ENCODE measurements around the gene SETDB1. TPM values are rescaled to one million over a fixed set of nuclear protein-coding genes. Genes with fewer than 3 reads are reported as not detected.

The SETDB1 gene
- total and polyA plus RNA-seq, 2 of the 13 experiments (the other 11 are each of a cell fraction or from before 2014, with no cell fraction given) = 33.1 to 34.6 TPM

DNA sequence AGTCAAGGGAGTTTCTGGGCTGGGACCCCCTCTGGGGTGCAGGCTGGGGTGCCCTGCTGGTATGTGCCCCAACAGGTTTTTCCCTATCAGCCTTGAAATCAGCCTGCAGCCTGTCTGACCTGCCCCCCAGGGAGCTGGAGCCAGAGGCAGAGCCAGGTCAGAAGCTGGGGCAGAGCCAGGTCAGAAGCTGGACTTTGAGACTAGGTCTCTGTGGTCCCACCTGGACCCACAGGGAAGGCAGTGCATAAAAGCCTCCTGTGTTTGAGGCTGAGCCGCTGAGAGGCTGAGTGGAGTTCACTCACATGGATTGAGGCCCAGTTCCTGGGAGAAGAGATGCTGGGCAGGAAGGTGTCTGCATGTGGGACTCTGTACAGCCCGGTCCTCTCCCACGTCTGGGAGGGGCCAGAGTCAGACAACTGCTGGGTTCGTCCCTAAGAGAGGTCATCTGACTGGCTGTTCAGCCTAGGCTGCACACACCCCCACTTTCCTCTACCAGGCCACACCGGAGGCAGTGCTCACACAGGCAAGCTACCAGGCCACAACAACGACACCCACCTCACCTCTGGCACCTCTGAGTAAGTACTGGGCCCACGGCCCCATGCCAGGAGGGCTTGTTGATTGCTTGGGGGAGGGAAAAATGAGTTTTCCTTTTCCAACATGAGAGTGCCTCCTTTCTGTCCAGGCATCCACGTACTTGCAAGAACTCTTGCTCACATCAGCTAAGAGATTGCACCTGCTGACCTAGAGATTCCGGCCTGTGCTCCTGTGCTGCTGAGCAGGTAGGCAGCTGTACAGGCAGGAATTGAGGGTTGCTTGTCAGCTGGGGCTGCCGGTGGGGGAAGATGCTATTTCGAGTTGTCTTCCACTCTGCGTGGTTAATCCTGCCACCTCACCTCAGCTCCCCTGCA is 55.9 kb downstream of the SETDB1 start, which contains the start of gene ANXA9 (continued):
- TF ChIP-seq, protein P1, sequence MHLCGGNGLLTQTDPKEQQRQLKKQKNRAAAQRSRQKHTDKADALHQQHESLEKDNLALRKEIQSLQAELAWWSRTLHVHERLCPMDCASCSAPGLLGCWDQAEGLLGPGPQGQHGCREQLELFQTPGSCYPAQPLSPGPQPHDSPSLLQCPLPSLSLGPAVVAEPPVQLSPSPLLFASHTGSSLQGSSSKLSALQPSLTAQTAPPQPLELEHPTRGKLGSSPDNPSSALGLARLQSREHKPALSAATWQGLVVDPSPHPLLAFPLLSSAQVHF (CRISPR knock-in tag; IDR thresholded peaks at IDR 0.05) = no peak
- TF ChIP-seq YEATS2 (CRISPR knock-in tag; IDR thresholded peaks at IDR 0.05; ENCODE audit: borderline replicate concordance) = peak; percentile 33; the same call in 1 of the 2 replicates
- no peak for TF ChIP-seq GTF3A (CRISPR knock-in tag; conservative IDR thresholded peaks at IDR 0.05)
- TF ChIP-seq NFIB (CRISPR knock-in tag; IDR thresholded peaks at IDR 0.05; ENCODE audit: borderline replicate concordance) = no peak
- peak; percentile 54; the same call in 1 of the 2 replicates for TF ChIP-seq TAF1 (CRISPR knock-in tag; IDR thresholded peaks at IDR 0.05)
- TF ChIP-seq RNF2 (conservative IDR thresholded peaks at IDR 0.05; ENCODE audit: low read depth) = no peak
- no peak for TF ChIP-seq EED (CRISPR knock-in tag; IDR thresholded peaks at IDR 0.05)
- no peak for TF ChIP-seq GABPA (IDR thresholded peaks at IDR 0.05; ENCODE audit: low read depth, low read length)
- TF ChIP-seq GABPA (CRISPR knock-in tag; IDR thresholded peaks at IDR 0.05; ENCODE audit: low read depth) = no peak
- no peak for TF ChIP-seq TCF7L2 (IDR thresholded peaks at IDR 0.05; ENCODE audit: low read depth, low read length)
- no peak for TF ChIP-seq KDM1A (CRISPR knock-in tag; IDR thresholded peaks at IDR 0.05)
- peak; percentile 52; the same call in 1 of the 2 replicates for TF ChIP-seq NR2F2 (IDR thresholded peaks at IDR 0.05; ENCODE audit: borderline replicate concordance, low read depth)
- no peak for TF ChIP-seq ZNF672 (CRISPR knock-in tag; IDR thresholded peaks at IDR 0.05)
- peak; percentile 83 for TF ChIP-seq SALL1 (CRISPR knock-in tag; IDR thresholded peaks at IDR 0.05)
- TF ChIP-seq MTF2 (CRISPR knock-in tag; IDR thresholded peaks at IDR 0.05; ENCODE audit: borderline replicate concordance) = no peak
- 0 out of 2 replicates have a peak, but pooled peaks have one; percentile 23 for TF ChIP-seq FOXO1 (CRISPR knock-in tag; IDR thresholded peaks at IDR 0.05)
- no peak for TF ChIP-seq ZNF720 (CRISPR knock-in tag; IDR thresholded peaks at IDR 0.05)
- no peak for TF ChIP-seq SRSF4 (IDR thresholded peaks at IDR 0.05; ENCODE audit: low read depth, low read length, poor library complexity, severe bottlenecking)
- TF ChIP-seq MXI1 (IDR thresholded peaks at IDR 0.05; ENCODE audit: borderline replicate concordance, low read depth, low read length) = peak; percentile 57; the same call in 1 of the 3 replicates
- TF ChIP-seq HOXA5 (CRISPR knock-in tag; IDR thresholded peaks at IDR 0.05) = peak; percentile 28; the same call in 1 of the 2 replicates
- 0 out of 2 replicates have a peak, but pooled peaks have one; percentile 50 for TF ChIP-seq FOXJ3 (CRISPR knock-in tag; IDR thresholded peaks at IDR 0.05; ENCODE audit: borderline replicate concordance)
- no peak for TF ChIP-seq PRPF4 (IDR thresholded peaks at IDR 0.05; ENCODE audit: low read depth, low read length, poor library complexity, severe bottlenecking)
- TF ChIP-seq, protein P2, sequence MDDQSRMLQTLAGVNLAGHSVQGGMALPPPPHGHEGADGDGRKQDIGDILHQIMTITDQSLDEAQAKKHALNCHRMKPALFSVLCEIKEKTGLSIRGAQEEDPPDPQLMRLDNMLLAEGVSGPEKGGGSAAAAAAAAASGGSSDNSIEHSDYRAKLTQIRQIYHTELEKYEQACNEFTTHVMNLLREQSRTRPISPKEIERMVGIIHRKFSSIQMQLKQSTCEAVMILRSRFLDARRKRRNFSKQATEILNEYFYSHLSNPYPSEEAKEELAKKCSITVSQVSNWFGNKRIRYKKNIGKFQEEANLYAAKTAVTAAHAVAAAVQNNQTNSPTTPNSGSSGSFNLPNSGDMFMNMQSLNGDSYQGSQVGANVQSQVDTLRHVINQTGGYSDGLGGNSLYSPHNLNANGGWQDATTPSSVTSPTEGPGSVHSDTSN (CRISPR knock-in tag; IDR thresholded peaks at IDR 0.05; ENCODE audit: borderline replicate concordance) = no peak
- TF ChIP-seq JUN (CRISPR knock-in tag; IDR thresholded peaks at IDR 0.05) = no peak; the same call in none of the 2 replicates
- no peak for TF ChIP-seq TP53 (CRISPR knock-in tag; conservative IDR thresholded peaks at IDR 0.05)
- TF ChIP-seq AKAP8 (CRISPR knock-in tag; IDR thresholded peaks at IDR 0.05) = 0 out of 2 replicates have a peak, but pooled peaks have one; percentile 38
- 0 out of 2 replicates have a peak, but pooled peaks have one; percentile 49 for TF ChIP-seq ZNF224 (CRISPR knock-in tag; IDR thresholded peaks at IDR 0.05)
